Measurements from ENCODE around the gene HK2.
"Not testable (repeated sequence)": the region's sequence is repeated elsewhere in the genome, so short reads cannot be mapped to it uniquely, and the experiment has no call there.

The HK2 gene

GRCh38 chr2:74816540-74817303, 17.2 kb upstream of the HK2 start:
- no peak overlapping the region for H3K4me3 ChIP-seq
- H3K9me3 ChIP-seq: no peaks in the 10 kb centered on the region
- H3K27me3 ChIP-seq: no peaks in the 10 kb centered on the region
- no peaks in the 10 kb centered on the region for H4K20me1 ChIP-seq
- TF ChIP-seq Cebpa-rat (IDR thresholded peaks at IDR 0.05): no peak
- peaks cover 29% of the 10 kb centered on the region for H3K4me1 ChIP-seq
- peak overlapping the region; percentile 70 for H3K27ac ChIP-seq
- peak overlapping the region; percentile 55; the same call in 1 of the 2 replicates for H3K9ac ChIP-seq
- H3K36me3 ChIP-seq: no peaks in the 10 kb centered on the region
- H3K4me2 ChIP-seq: peak overlapping the region; percentile 73

DNA sequence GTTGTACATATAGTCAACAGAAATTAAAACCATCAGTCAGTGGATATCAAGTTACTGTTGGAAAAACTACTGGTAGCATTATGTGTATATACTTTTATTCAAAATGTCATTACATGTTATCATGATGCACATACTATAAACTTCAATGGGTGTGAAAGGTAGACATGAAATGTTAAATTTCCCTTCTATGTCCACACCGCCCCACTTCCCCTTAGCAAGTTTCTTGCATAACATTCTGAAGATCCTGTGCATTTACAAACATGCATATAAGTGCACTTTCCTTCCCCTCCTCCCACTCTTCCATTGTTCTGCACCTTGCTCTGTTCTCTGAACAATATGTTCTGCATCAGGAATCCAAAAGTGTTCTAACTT, 16.6 kb upstream of the HK2 start:
- Histone ChIP-seq H4K20me1 (no peaks in the 10 kb centered on the region), H3K9ac (peak overlapping the region; percentile 55; the same call in 1 of the 2 replicates), H3K4me3 (no peak overlapping the region), H3K4me1 (peaks cover 33% of the 10 kb centered on the region), H3K36me3 (no peaks in the 10 kb centered on the region), H3K27ac (peak overlapping the region; percentile 70), H3K9me3 (no peaks in the 10 kb centered on the region), H3K4me2 (peak overlapping the region; percentile 73), H3K27me3 (no peaks in the 10 kb centered on the region)
- no peak for TF ChIP-seq Cebpa-rat (IDR thresholded peaks at IDR 0.05)

DNA sequence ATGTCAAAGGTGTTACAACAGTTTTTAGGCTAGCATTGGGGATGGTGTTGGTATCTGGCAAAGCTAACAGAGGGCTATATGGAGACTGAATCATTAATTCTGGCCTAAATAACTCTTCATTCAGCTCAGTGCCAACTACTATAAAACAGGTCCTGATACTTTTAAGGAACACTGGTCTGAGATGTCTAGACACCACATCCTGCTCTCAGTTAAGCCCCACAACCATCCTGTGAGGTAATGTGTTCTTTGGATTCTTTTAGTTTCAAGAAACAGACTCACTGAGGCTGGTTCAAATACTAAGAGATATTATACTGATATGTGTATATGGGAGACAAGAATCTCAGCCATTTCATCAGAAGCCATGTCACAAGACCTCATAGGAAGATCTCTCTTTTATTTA, 14.2 kb upstream of the HK2 start:
- Histone ChIP-seq H3K4me1 (peaks cover 33% of the 10 kb centered on the region), H3K27ac (no peak overlapping the region), H4K20me1 (no peaks in the 10 kb centered on the region), H3K4me2 (no peak overlapping the region), H3K4me3 (no peak overlapping the region), H3K27me3 (no peaks in the 10 kb centered on the region), H3K9ac (no peak overlapping the region), H3K36me3 (no peaks in the 10 kb centered on the region), H3K9me3 (no peaks in the 10 kb centered on the region)
- TF ChIP-seq Cebpa-rat (IDR thresholded peaks at IDR 0.05): no peak

- Histone ChIP-seq H3K4me2 (no peak overlapping the region), H4K20me1 (no peaks in the 10 kb centered on the region)
- 0 out of 2 replicates have a peak, but pooled peaks have one; percentile 14 for TF ChIP-seq Cebpa-rat (IDR thresholded peaks at IDR 0.05)
These were observed 12.5 kb upstream of the HK2 start for GRCh38 chr2:74821177-74822126.

GRCh38 chr2:74822771-74823566, 11.0 kb upstream of the HK2 start:
- Histone ChIP-seq H3K4me2 (no peak overlapping the region), H3K36me3 (no peaks in the 10 kb centered on the region), H3K9me3 (no peaks in the 10 kb centered on the region), H3K9ac (no peak overlapping the region), H3K27ac (no peak overlapping the region), H4K20me1 (no peaks in the 10 kb centered on the region), H3K4me3 (no peak overlapping the region), H3K4me1 (peaks cover 16% of the 10 kb centered on the region; the same call in 1 of the 2 replicates), H3K27me3 (no peaks in the 10 kb centered on the region)
- TF ChIP-seq Cebpa-rat (IDR thresholded peaks at IDR 0.05): no peak

More at GRCh38 chr2:74821177-74822126, 12.5 kb upstream of the HK2 start:
- Histone ChIP-seq H3K4me3 (no peak overlapping the region), H3K27ac (no peak overlapping the region), H3K9me3 (no peaks in the 10 kb centered on the region), H3K36me3 (no peaks in the 10 kb centered on the region), H3K4me1 (peaks cover 30% of the 10 kb centered on the region), H3K27me3 (no peaks in the 10 kb centered on the region), H3K9ac (no peak overlapping the region)

DNA sequence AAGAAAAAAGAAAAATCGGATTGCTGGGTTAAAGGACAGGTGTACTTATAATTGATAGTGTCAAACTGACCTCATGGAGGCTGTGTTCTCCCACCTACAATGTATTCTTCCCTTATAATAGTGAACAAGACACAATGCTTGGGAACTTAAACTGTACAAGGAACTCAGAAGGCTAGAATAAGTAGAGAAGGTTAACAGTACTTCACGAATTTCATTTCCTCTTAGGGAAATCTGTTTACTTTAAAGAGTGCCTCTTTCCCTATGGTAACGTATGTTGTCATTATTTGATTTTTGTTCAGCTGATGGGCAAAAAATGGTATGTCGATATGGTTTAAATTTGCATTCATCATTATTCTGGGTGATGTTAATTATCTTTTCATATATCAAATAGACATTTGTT, 9.2 kb upstream of the HK2 start:
- Histone ChIP-seq H4K20me1 (no peaks in the 10 kb centered on the region), H3K9ac (no peak overlapping the region)

DNA sequence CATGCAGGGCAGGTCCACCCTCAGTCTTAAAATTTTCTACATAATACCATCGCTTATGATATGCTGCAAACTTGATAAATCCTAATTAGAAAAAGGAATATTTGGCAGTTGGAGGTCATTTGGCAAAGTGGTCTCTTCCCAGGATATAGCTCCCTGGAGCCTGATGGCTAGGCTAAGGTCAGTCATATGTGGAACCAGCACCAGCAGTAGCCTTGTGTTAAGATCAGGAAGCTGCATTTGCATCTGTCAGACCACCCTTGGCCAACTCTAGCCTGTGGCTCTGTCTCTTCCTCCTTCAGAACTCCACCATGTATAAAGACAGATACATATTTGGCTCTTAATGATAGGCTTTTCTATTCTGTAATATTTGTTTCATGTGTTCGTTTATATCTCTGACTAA, 5.4 kb upstream of the HK2 start:
- H4K20me1 ChIP-seq: no peaks in the 10 kb centered on the region
- H3K27me3 ChIP-seq: no peaks in the 10 kb centered on the region
- H3K4me1 ChIP-seq: peaks cover 38% of the 10 kb centered on the region
- H3K9me3 ChIP-seq: no peaks in the 10 kb centered on the region
- TF ChIP-seq Cebpa-rat (IDR thresholded peaks at IDR 0.05): no peak
- no peaks in the 10 kb centered on the region for H3K36me3 ChIP-seq
- no peak overlapping the region for H3K4me2 ChIP-seq
- no peak overlapping the region for H3K4me3 ChIP-seq
- H3K9ac ChIP-seq: no peak overlapping the region
- H3K27ac ChIP-seq: no peak overlapping the region

More for the DNA sequence above, 9.2 kb upstream of the HK2 start:
- no peak for TF ChIP-seq Cebpa-rat (IDR thresholded peaks at IDR 0.05)
- Histone ChIP-seq H3K4me3 (no peak overlapping the region), H3K27ac (no peak overlapping the region), H3K4me1 (peaks cover 22% of the 10 kb centered on the region; the same call in 1 of the 2 replicates), H3K36me3 (no peaks in the 10 kb centered on the region), H3K4me2 (no peak overlapping the region), H3K9me3 (no peaks in the 10 kb centered on the region), H3K27me3 (no peaks in the 10 kb centered on the region)

DNA sequence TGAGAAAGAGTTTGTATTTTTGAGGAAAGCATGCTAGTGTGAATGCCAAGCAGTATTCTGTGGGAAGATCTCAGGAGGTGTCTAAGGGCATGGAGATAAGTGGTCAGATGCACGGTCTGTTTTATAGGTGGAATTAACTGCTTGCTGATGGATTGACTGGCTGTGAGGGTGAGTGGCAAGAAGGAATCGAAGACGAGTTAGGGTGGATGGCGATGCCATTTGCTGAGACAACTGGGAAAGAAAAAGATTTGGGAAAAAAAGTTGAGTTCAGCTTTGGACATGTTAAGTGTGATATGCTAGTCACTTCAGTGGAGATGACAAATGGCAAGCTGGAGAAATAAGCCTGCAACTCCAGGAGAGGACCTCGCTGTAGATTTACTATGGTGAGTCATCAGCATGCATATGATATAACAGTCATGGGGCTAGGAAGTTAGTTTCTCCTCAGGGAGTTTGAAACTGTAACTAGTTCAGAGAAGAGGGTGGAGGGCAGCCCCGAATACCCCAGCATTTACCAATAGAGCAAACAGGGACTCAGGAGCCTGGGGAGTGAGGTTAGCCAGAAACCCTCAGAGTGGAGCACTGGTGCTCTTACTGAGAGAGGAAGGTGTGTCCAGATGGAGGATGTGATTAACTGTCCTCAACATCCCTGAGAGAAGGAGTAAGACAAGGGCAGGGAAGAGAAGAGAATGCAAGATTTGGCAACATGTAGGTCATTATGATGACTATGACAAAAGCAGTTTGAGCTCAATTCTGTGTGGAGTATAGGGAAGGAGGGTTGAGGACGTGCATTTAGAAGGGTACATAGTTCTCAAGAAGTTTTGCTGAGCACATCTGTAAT, 2.0 kb upstream of the HK2 start:
- Histone ChIP-seq H3K9ac (no peak overlapping the region), H4K20me1 (peaks cover 14% of the 10 kb centered on the region), H3K27ac (no peak overlapping the region), H3K27me3 (no peaks in the 10 kb centered on the region), H3K4me1 (peaks cover 41% of the 10 kb centered on the region), H3K4me2 (peak overlapping the region; percentile 74), H3K36me3 (peaks cover under 1% of the 10 kb centered on the region; the same call in 1 of the 2 replicates), H3K4me3 (no peak overlapping the region), H3K9me3 (no peaks in the 10 kb centered on the region)
- no peak for TF ChIP-seq Cebpa-rat (IDR thresholded peaks at IDR 0.05)

DNA sequence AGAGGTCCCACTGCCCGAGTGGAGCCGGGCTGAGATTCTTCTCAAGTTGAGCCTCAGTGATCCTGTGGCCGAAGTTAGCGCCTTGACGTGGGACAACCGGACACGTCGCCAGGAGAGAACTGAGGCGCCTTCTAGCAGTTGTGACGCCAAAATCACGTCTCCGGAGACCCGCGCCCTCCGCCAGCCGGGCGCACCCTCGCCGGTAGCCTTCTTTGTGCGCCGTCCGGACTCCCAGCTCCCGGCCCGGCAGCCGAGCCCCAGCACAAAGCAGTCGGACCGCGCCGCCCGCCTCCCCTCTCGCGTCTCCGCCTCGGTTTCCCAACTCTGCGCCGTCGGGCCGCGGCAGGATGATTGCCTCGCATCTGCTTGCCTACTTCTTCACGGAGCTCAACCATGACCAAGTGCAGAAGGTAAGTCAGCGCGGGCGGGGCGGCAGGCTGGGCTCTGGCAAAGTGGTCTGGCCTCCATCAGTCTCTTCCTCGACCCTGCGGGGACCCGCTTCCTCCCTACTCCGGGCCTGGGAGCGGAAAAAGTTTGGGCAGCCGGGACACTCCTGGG, 386 bp downstream of the HK2 start:
- Histone ChIP-seq H4K20me1 (peaks cover 34% of the 10 kb centered on the region), H3K9ac (peak overlapping the region; percentile 97), H3K4me2 (peak overlapping the region; percentile 93), H3K4me3 (peak overlapping the region; percentile 100), H3K36me3 (peaks cover 22% of the 10 kb centered on the region), H3K27ac (peak overlapping the region; percentile 96), H3K4me1 (peaks cover 58% of the 10 kb centered on the region)
- not testable (repeated sequence) for H3K9me3 ChIP-seq, H3K27me3 ChIP-seq

Measured in BLaER1 (cell line).